ENCODE results near the gene UGT1A10. TPM values are rescaled to one million over a fixed set of nuclear protein-coding genes. Genes with fewer than 3 reads are reported as not detected.
"Not testable (repeated sequence)": the region's sequence is repeated elsewhere in the genome, so short reads cannot be mapped to it uniquely, and the experiment has no call there.

The UGT1A10 gene
- total RNA-seq (2016; rRNA removed; fragmentation: Illumina TruSeq; extraction: Trizol) (0.10 TPM in 1 of 2 replicates, not detected in the other), polyA plus RNA-seq (2011; rRNA removed) (0.07 TPM in 1 of 2 replicates, not detected in the other), polyA minus RNA-seq (2011; rRNA and poly(A)+ RNA removed; ENCODE audit: low replicate concordance) (not detected in 2 replicates), Bru-seq, nascent RNA (not detected), BruChase-seq, experiment 1, labeled RNA remaining after a 6-hour chase (not detected), BruChase-seq, experiment 2, labeled RNA remaining after a 2-hour chase (not detected)
- total RNA-seq (2016; cell fraction: cytosol; rRNA removed; fragmentation: Illumina TruSeq; extraction: Trizol; ENCODE audit: low read depth) = not detected in 2 replicates
- total RNA-seq (2016; cell fraction: insoluble cytoplasmic fraction; rRNA removed; fragmentation: Illumina TruSeq; extraction: Trizol) = not detected in 2 replicates
- total RNA-seq (2016; cell fraction: membrane; rRNA removed; fragmentation: Illumina TruSeq; extraction: Trizol) = not detected in 2 replicates
- total RNA-seq (2016; cell fraction: nucleus; rRNA removed; fragmentation: Illumina TruSeq; extraction: Trizol) = not detected in 2 replicates
- not detected in 2 replicates for polyA plus RNA-seq (2011; cell fraction: cytosol; rRNA removed)
- polyA plus RNA-seq (2011; cell fraction: nucleus; rRNA removed) = not detected in 2 replicates
- not detected in 2 replicates for polyA plus RNA-seq (2012)
- not detected in 2 replicates for polyA plus RNA-seq (2016; cell fraction: cytosol; fragmentation: Illumina TruSeq; extraction: Trizol; ENCODE audit: low read depth)
- polyA plus RNA-seq (2016; cell fraction: insoluble cytoplasmic fraction; fragmentation: Illumina TruSeq; extraction: Trizol; ENCODE audit: low read depth) = not detected in 2 replicates
- not detected in 2 replicates for polyA plus RNA-seq (2016; cell fraction: membrane; fragmentation: Illumina TruSeq; extraction: Trizol; ENCODE audit: low read depth)
- polyA plus RNA-seq (2016; cell fraction: nucleus; fragmentation: Illumina TruSeq; extraction: Trizol; ENCODE audit: insufficient read depth, low read depth) = not detected in 2 replicates
- polyA minus RNA-seq (2011; cell fraction: cytosol; rRNA and poly(A)+ RNA removed) = not detected in 2 replicates
- not detected in 2 replicates for polyA minus RNA-seq (2011; cell fraction: nucleus; rRNA and poly(A)+ RNA removed)
- long read RNA-seq, experiment 1 = 0 reads
- long read RNA-seq, experiment 2 = 0 reads

GRCh38 chr2:233636306-233636705 is at the start of gene UGT1A10:
UGT1A10 (plus strand) TSS chr2:233636448; CDS start chr2:233636523, 75 bp downstream.
- H3K27me3 ChIP-seq (ENCODE audit: control insufficient read depth in 1 of 2, insufficient read depth in 2 of 2, low read length in 2 of 2); CTCF ChIA-PET (ENCODE audit: low intra/inter-chr PET ratio, low total read pairs); H3K4me3 ChIP-seq (replicated peaks in 1 of 3; ENCODE audit: insufficient read depth in 1 of 3, low read depth in 2 of 3, low read length in 3 of 3); H3K79me2 ChIP-seq (ENCODE audit: insufficient read depth, low read length); H3K9ac ChIP-seq (ENCODE audit: insufficient read depth, low read depth, low read length); H3K36me3 ChIP-seq (replicated peaks in 1 of 2; ENCODE audit: control insufficient read depth in 1 of 2, insufficient read depth in 2 of 2, low read length in 2 of 2); POLR2A ChIA-PET; H3K27ac ChIP-seq (ENCODE audit: extremely low read length, insufficient read depth, low read length); H4K20me1 ChIP-seq (ENCODE audit: insufficient read depth, low read length); BruUV-seq (replicated peaks); H3K9me3 ChIP-seq (ENCODE audit: low read length); H2AFZ ChIP-seq (ENCODE audit: low read length); in situ Hi-C loops (cut with HindIII; ENCODE audit: extremely low pct_ligation_motif_present, low pct_unique_long_range_greater_than_20kb); DNase-seq (ENCODE audit: low spot score); H3K4me2 ChIP-seq (ENCODE audit: low read depth, low read length); FAIRE-seq; ATAC-seq; H3K4me1 ChIP-seq (ENCODE audit: insufficient read depth, low read length); intact Hi-C loops (cut with micrococcal nuclease; ENCODE audit: unreplicated experiment): not testable (repeated sequence)
- WGBS (ENCODE audit: low lambda C conversion rate) = 38% methylated on average over 10 of the region's 10 CpGs

GRCh38 chr2:233588400-233588799 is 47.8 kb upstream of the UGT1A10 start:
- FAIRE-seq (no peak), DNase-seq (ENCODE audit: low spot score) (no peak), ATAC-seq (no peak)
- no peak overlapping the region for H2AFZ ChIP-seq (ENCODE audit: low read length)
- no peak overlapping the region for H3K4me3 ChIP-seq (replicated peaks in 1 of 3; ENCODE audit: insufficient read depth in 1 of 3, low read depth in 2 of 3, low read length in 3 of 3)
- H3K9ac ChIP-seq (ENCODE audit: insufficient read depth, low read depth, low read length) = no peak overlapping the region
- WGBS (ENCODE audit: low lambda C conversion rate) = 39% methylated on average over 2 of the region's 2 CpGs
- no TSS peak for BruUV-seq (replicated peaks)
- in situ Hi-C loops (cut with HindIII; ENCODE audit: extremely low pct_ligation_motif_present, low pct_unique_long_range_greater_than_20kb) (no loop called here), intact Hi-C loops (cut with micrococcal nuclease; ENCODE audit: unreplicated experiment) (no loop called here)
- no peak overlapping the region for H3K27ac ChIP-seq (ENCODE audit: extremely low read length, insufficient read depth, low read length)
- no peaks in the 10 kb centered on the region for H3K9me3 ChIP-seq (ENCODE audit: low read length)
- ChIA-PET CTCF (ENCODE audit: low intra/inter-chr PET ratio, low total read pairs) (no interaction called here), POLR2A (no interaction called here)
- peaks cover 0 to 2% of the 10 kb centered on the region in 2 experiments; a peak in 1 of 5 replicates for H3K27me3 ChIP-seq (ENCODE audit: control insufficient read depth in 1 of 2, insufficient read depth in 2 of 2, low read length in 2 of 2)
- no peaks in the 10 kb centered on the region for H3K79me2 ChIP-seq (ENCODE audit: insufficient read depth, low read length)
- H3K4me2 ChIP-seq (ENCODE audit: low read depth, low read length) = no peak overlapping the region
- H3K36me3 ChIP-seq (replicated peaks in 1 of 2; ENCODE audit: control insufficient read depth in 1 of 2, insufficient read depth in 2 of 2, low read length in 2 of 2) = no peaks in the 10 kb centered on the region
- H3K4me1 ChIP-seq (ENCODE audit: insufficient read depth, low read length) = peaks cover 6% of the 10 kb centered on the region
- TF ChIP-seq MNT (IDR thresholded peaks at IDR 0.05) (peak; percentile 53; the same call in 1 of the 2 replicates), ZFP82 (CRISPR knock-in tag; IDR thresholded peaks at IDR 0.05; ENCODE audit: borderline replicate concordance) (no peak), ZGPAT (CRISPR knock-in tag; IDR thresholded peaks at IDR 0.05) (no peak)
- no peaks in the 10 kb centered on the region for H4K20me1 ChIP-seq (ENCODE audit: insufficient read depth, low read length)

- 88% methylated on average over 1 of the region's 1 CpG for WGBS (ENCODE audit: low lambda C conversion rate)
- ATAC-seq; H3K27ac ChIP-seq (ENCODE audit: extremely low read length, insufficient read depth, low read length); H3K4me1 ChIP-seq (ENCODE audit: insufficient read depth, low read length); H3K9me3 ChIP-seq (ENCODE audit: low read length); in situ Hi-C loops (cut with HindIII; ENCODE audit: extremely low pct_ligation_motif_present, low pct_unique_long_range_greater_than_20kb); H3K79me2 ChIP-seq (ENCODE audit: insufficient read depth, low read length); CTCF ChIA-PET (ENCODE audit: low intra/inter-chr PET ratio, low total read pairs); FAIRE-seq; H3K27me3 ChIP-seq (ENCODE audit: control insufficient read depth in 1 of 2, insufficient read depth in 2 of 2, low read length in 2 of 2); H3K9ac ChIP-seq (ENCODE audit: insufficient read depth, low read depth, low read length); POLR2A ChIA-PET; DNase-seq (ENCODE audit: low spot score); BruUV-seq (replicated peaks); H2AFZ ChIP-seq (ENCODE audit: low read length); H3K4me2 ChIP-seq (ENCODE audit: low read depth, low read length); H4K20me1 ChIP-seq (ENCODE audit: insufficient read depth, low read length); H3K4me3 ChIP-seq (replicated peaks in 1 of 3; ENCODE audit: insufficient read depth in 1 of 3, low read depth in 2 of 3, low read length in 3 of 3); H3K36me3 ChIP-seq (replicated peaks in 1 of 2; ENCODE audit: control insufficient read depth in 1 of 2, insufficient read depth in 2 of 2, low read length in 2 of 2); intact Hi-C loops (cut with micrococcal nuclease; ENCODE audit: unreplicated experiment): not testable (repeated sequence)
These were observed 43.5 kb upstream of the UGT1A10 start for GRCh38 chr2:233592706-233593105.
